Measurements from ENCODE around the gene DENND2A.
"Not testable (repeated sequence)": the region's sequence is repeated elsewhere in the genome, so short reads cannot be mapped to it uniquely, and the experiment has no call there.

DENND2A gene

GRCh38 chr7:140585333-140585732, 55.3 kb downstream of the DENND2A start:
- no peak for DNase-seq
- Mint-ChIP-seq H3K27ac (no peak overlapping the region), H3K4me1 (no peaks in the 10 kb centered on the region), H3K36me3 (ENCODE audit: low read depth) (no peaks in the 10 kb centered on the region), H3K9me3 (no peaks in the 10 kb centered on the region), H3K27me3 (no peaks in the 10 kb centered on the region), H3K4me3 (no peak overlapping the region)
- ATAC-seq, result no peak

- H3K36me3 Mint-ChIP-seq (ENCODE audit: low read depth), result no peaks in the 10 kb centered on the region
- no peaks in the 10 kb centered on the region for H3K9me3 Mint-ChIP-seq
- ATAC-seq (no peak), DNase-seq (no peak)
- no peaks in the 10 kb centered on the region for H3K27me3 Mint-ChIP-seq
- no peaks in the 10 kb centered on the region for H3K4me1 Mint-ChIP-seq
- no peak overlapping the region for H3K4me3 Mint-ChIP-seq
- H3K27ac Mint-ChIP-seq, result no peak overlapping the region
Measured at GRCh38 chr7:140584195-140584851, 56.3 kb downstream of the DENND2A start.

GRCh38 chr7:140581411-140581810, 59.2 kb downstream of the DENND2A start:
- no peaks in the 10 kb centered on the region for H3K9me3 Mint-ChIP-seq
- H3K27ac Mint-ChIP-seq, result no peak overlapping the region
- DNase-seq (no peak), ATAC-seq (no peak)
- no peaks in the 10 kb centered on the region for H3K36me3 Mint-ChIP-seq (ENCODE audit: low read depth)
- H3K4me3 Mint-ChIP-seq, result no peak overlapping the region
- H3K4me1 Mint-ChIP-seq, result peaks cover 4% of the 10 kb centered on the region
- H3K27me3 Mint-ChIP-seq, result no peaks in the 10 kb centered on the region

- ATAC-seq (no peak), DNase-seq (no peak)
- Mint-ChIP-seq H3K27ac (no peak overlapping the region), H3K4me3 (no peak overlapping the region), H3K4me1 (peaks cover 4% of the 10 kb centered on the region), H3K9me3 (no peaks in the 10 kb centered on the region), H3K36me3 (ENCODE audit: low read depth) (no peaks in the 10 kb centered on the region), H3K27me3 (peaks cover 2% of the 10 kb centered on the region)
Measured at GRCh38 chr7:140577651-140578050, 63.0 kb downstream of the DENND2A start.

- no peak overlapping the region for H3K27ac Mint-ChIP-seq
- peaks cover 5% of the 10 kb centered on the region for H3K27me3 Mint-ChIP-seq
- H3K9me3 Mint-ChIP-seq, result no peaks in the 10 kb centered on the region
- H3K4me1 Mint-ChIP-seq, result peaks cover 4% of the 10 kb centered on the region
- DNase-seq (no peak), ATAC-seq (no peak)
- no peaks in the 10 kb centered on the region for H3K36me3 Mint-ChIP-seq (ENCODE audit: low read depth)
- H3K4me3 Mint-ChIP-seq, result no peak overlapping the region
Measured at GRCh38 chr7:140576589-140576988, 64.0 kb downstream of the DENND2A start.

GRCh38 chr7:140571538-140572122, 69.0 kb downstream of the DENND2A start:
- Mint-ChIP-seq H3K4me1 (no peaks in the 10 kb centered on the region), H3K36me3 (ENCODE audit: low read depth) (no peaks in the 10 kb centered on the region), H3K4me3 (no peak overlapping the region), H3K27ac (no peak overlapping the region), H3K9me3 (no peaks in the 10 kb centered on the region), H3K27me3 (peaks cover 5% of the 10 kb centered on the region)
- ATAC-seq (no peak), DNase-seq (no peak)

GRCh38 chr7:140570120-140570519, 70.5 kb downstream of the DENND2A start:
- Mint-ChIP-seq H3K9me3 (no peaks in the 10 kb centered on the region), H3K27ac (no peak overlapping the region), H3K27me3 (peaks cover 5% of the 10 kb centered on the region), H3K4me1 (no peaks in the 10 kb centered on the region), H3K4me3 (no peak overlapping the region), H3K36me3 (ENCODE audit: low read depth) (no peaks in the 10 kb centered on the region)
- DNase-seq (no peak), ATAC-seq (no peak)

- peaks cover 3% of the 10 kb centered on the region for H3K27me3 Mint-ChIP-seq
- no peaks in the 10 kb centered on the region for H3K4me1 Mint-ChIP-seq
- H3K9me3 Mint-ChIP-seq, result no peaks in the 10 kb centered on the region
- ATAC-seq, result no peak
- no peak for DNase-seq
- H3K27ac Mint-ChIP-seq, result no peak overlapping the region
- no peak overlapping the region for H3K4me3 Mint-ChIP-seq
- no peaks in the 10 kb centered on the region for H3K36me3 Mint-ChIP-seq (ENCODE audit: low read depth)
Measured at GRCh38 chr7:140568021-140568813, 72.4 kb downstream of the DENND2A start.

- not testable (repeated sequence) for H3K27ac Mint-ChIP-seq; H3K36me3 Mint-ChIP-seq (ENCODE audit: low read depth); H3K27me3 Mint-ChIP-seq; DNase-seq; H3K4me1 Mint-ChIP-seq; H3K4me3 Mint-ChIP-seq; ATAC-seq; H3K9me3 Mint-ChIP-seq
Measured at GRCh38 chr7:140566186-140566585, 74.4 kb downstream of the DENND2A start.

GRCh38 chr7:140565761-140566160, 74.9 kb downstream of the DENND2A start:
- not testable (repeated sequence) for ATAC-seq; H3K4me1 Mint-ChIP-seq; DNase-seq; H3K27me3 Mint-ChIP-seq; H3K9me3 Mint-ChIP-seq; H3K4me3 Mint-ChIP-seq; H3K36me3 Mint-ChIP-seq (ENCODE audit: low read depth); H3K27ac Mint-ChIP-seq

GRCh38 chr7:140564643-140565042, 76.0 kb downstream of the DENND2A start:
- H3K27ac Mint-ChIP-seq, result no peak overlapping the region
- H3K27me3 Mint-ChIP-seq, result peaks cover 2% of the 10 kb centered on the region

GRCh38 chr7:140562926-140563481, 77.6 kb downstream of the DENND2A start:
- no peak overlapping the region for H3K4me3 Mint-ChIP-seq
- peaks cover 2% of the 10 kb centered on the region for H3K27me3 Mint-ChIP-seq
- no peak overlapping the region for H3K27ac Mint-ChIP-seq
- DNase-seq, result no peak
- no peaks in the 10 kb centered on the region for H3K36me3 Mint-ChIP-seq (ENCODE audit: low read depth)
- H3K4me1 Mint-ChIP-seq, result no peaks in the 10 kb centered on the region
- no peaks in the 10 kb centered on the region for H3K9me3 Mint-ChIP-seq
- no peak for ATAC-seq

More at GRCh38 chr7:140564643-140565042, 76.0 kb downstream of the DENND2A start:
- ATAC-seq (no peak), DNase-seq (no peak)
- Mint-ChIP-seq H3K4me1 (no peaks in the 10 kb centered on the region), H3K36me3 (ENCODE audit: low read depth) (no peaks in the 10 kb centered on the region), H3K9me3 (no peaks in the 10 kb centered on the region), H3K4me3 (no peak overlapping the region)

- no peaks in the 10 kb centered on the region for H3K4me1 Mint-ChIP-seq
- H3K9me3 Mint-ChIP-seq, result no peaks in the 10 kb centered on the region
- H3K27ac Mint-ChIP-seq, result no peak overlapping the region
- DNase-seq (no peak), ATAC-seq (no peak)
- H3K36me3 Mint-ChIP-seq (ENCODE audit: low read depth), result no peaks in the 10 kb centered on the region
- H3K27me3 Mint-ChIP-seq, result peaks cover 2% of the 10 kb centered on the region
- no peak overlapping the region for H3K4me3 Mint-ChIP-seq
Measured at GRCh38 chr7:140559410-140559809, 81.2 kb downstream of the DENND2A start.

- ATAC-seq (no peak), DNase-seq (no peak)
- Mint-ChIP-seq H3K27ac (no peak overlapping the region), H3K27me3 (peaks cover 2% of the 10 kb centered on the region), H3K4me1 (no peaks in the 10 kb centered on the region), H3K9me3 (no peaks in the 10 kb centered on the region), H3K4me3 (no peak overlapping the region), H3K36me3 (ENCODE audit: low read depth) (no peaks in the 10 kb centered on the region)
Measured at GRCh38 chr7:140557809-140558518, 82.6 kb downstream of the DENND2A start.
